ENCODE results near the gene SERPINE2. TPM values are rescaled to one million over a fixed set of nuclear protein-coding genes. Genes with fewer than 3 reads are reported as not detected.
"Not testable (repeated sequence)": the region's sequence is repeated elsewhere in the genome, so short reads cannot be mapped to it uniquely, and the experiment has no call there.

The SERPINE2 gene
- total RNA-seq, 1 donor from 2014 or later: 63.7 TPM

DNA sequence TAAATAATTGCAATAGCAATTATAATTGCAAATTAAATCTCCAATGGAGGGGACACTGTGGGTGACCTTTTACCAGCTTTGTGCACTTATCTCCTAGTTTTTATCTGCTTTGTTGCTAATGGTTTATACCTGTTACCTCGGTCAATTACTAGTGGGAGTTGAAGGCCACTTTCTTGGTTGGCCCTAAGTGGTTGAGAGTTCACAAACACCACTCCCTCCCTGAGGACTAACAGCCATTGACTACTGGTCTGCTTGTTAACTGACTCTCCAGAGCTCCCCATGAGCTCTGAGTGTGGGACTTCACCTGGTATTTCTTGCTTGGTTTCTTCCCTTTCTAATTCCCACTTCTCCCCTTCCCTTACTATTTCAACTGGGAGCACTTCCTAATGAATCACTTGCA is 27.2 kb downstream of the SERPINE2 start:
- no peak for ATAC-seq

DNA sequence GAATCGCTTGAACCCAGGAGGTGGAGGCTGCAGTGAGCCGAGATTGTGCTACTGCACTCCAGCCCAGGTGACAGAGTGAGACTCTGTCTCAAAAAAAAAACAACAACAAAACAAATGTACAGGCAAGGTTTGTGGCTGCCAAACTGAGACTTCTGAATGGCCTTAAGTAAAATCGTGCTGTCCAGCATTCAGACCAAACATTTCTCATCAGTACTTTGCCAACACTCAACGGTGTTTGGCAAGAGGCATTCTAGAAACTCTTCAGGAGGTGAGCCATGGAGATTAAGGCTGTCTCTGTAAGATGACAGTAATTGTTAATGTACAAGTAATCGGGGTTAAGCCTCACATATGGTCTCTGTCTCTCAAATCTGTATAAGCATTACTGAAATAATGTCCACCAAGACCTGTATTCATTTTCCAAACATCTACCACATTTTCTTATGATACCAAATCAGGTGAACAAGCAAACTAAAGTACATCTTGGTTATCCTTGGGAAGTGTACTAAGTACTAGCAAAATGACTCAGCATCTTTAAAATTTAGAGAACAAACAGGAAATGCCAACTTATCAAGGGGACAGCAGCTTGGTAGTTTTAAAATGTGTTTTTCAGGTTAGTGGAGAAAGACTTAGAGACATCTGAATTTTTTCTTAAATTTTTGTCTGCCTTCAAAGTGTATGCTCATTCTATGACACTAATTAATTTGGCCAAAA is 29.3 kb downstream of the SERPINE2 start:
- no peak for ATAC-seq

DNA sequence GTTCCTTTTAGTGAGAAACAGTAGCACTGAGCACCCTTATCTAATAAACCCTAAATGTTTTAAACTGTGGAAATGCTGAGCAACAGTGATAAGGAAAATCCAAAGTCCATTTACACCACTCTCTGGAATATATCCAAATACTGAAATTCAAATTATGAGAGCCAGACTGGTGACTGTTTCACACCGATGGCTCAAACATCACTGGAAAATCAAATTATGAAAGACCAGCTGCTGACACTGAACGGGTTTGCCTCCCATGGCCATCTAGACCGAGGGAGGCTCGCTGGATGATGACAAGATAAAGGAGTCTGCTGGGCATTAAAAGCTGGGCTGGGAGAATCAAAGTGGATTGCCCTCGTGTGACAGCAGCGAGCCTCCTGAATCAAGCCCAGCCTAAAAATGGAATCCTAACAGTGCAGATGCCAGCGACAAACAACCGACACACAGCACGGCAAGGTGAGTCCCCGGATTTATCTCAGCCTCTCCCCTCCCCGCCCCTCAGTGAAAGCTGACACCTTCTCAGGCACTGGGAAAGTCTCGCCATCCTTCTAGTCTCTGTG is 30.3 kb downstream of the SERPINE2 start:
- no peak for ATAC-seq

DNA sequence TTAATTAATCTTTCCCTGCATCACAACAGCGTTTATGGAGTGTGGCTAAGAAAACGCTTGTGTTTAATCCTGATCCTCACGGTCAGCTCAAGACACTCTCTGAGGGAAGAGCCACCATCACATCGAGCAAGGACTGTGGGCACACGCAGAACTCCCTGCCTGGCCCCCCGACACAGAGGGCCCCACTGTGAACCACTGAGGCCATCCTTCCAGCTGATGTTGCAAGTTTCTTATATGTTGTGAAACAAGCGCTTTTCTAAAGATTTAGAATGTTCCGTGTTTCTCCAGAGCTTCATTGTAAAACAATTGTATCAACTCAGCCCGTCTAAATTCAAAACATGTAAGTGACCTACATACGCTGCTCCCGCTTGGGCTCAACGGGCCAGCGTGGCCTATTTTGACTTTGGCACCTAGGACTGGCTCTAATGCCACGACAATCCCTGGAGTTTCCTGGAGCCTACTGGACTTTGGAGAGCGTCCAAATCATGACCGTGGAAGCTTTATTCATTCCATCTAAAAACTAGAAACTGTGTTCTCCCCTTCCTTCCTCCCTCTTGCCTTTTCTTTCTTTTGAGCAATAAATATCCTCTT is 34.9 kb downstream of the SERPINE2 start:
- ATAC-seq: no peak

DNA sequence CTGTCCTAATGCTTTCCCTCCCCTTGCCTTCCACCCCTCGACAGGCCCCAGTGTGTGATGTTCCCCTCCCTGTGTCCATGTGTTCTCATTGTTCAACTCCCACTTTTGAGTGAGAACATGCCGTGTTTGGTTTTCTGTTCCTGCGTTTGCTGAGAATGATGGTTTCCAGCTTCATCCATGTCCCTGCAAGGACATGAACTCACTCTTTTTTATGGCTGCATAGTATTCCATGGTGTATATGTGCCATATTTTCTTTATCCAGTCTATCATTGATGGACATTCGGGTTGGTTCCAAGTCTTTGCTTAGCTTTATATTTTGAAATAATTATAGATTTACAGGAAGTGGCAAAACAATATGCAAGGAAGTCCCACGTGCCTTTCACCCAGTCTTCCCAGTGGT is 38.4 kb downstream of the SERPINE2 start:
- ATAC-seq: not testable (repeated sequence)

DNA sequence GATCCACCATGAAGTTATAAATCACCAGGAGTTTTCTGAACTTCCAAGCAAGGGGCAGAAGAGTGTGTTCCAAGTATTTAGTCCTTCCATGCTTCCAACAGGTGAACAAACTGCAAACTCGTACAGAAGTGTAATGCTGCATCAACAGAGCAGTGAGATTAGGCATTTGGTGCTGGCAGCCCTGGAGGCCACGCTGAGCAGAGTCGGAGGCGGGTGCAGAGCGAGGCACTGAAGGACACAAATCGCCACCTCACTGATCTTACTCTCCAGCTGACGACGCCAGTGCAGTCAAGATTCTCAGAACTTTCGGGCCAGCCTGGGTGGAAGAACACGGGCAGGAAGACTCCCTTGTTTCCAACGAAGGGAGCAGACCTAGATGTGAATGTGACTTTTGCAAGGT is 39.2 kb downstream of the SERPINE2 start:
- ATAC-seq: no peak

DNA sequence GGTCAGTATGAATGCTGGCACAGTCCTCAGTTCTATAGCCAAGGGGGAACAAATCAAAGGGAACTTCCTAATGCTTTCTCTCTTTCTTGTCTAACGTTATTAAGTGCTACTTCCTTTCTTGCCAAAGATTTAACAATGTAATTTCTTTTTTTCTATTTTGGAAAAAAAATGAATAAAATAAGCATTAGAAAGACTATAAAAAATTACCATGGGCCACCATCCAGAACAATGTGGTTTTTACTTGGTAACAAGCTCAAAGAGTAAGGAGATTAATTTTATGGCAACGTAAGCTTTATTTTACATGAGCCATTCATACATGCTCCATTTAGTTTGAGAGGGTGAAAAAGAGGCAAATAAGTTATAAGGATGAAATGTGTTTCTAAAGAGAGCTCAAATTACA is 40.1 kb downstream of the SERPINE2 start:
- ATAC-seq: no peak

DNA sequence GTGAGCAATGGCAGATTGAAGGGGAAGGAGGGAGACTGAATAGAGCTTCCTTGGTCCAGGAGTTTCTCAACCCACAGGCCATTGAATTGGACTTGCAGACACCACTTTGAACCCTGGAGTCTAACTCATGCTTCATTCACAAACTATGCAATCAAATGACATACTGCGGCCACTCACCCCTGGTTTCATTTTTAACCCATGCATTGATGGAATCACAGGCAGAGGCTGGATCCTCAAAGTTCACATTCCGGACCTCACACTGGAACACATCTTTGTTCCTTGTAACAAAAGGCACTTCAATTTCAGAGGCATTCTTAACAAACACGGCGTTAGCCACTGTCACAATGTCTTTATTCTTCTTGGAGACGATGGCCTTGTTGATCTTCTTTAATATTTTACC is 41.1 kb downstream of the SERPINE2 start:
- ATAC-seq: no peak

DNA sequence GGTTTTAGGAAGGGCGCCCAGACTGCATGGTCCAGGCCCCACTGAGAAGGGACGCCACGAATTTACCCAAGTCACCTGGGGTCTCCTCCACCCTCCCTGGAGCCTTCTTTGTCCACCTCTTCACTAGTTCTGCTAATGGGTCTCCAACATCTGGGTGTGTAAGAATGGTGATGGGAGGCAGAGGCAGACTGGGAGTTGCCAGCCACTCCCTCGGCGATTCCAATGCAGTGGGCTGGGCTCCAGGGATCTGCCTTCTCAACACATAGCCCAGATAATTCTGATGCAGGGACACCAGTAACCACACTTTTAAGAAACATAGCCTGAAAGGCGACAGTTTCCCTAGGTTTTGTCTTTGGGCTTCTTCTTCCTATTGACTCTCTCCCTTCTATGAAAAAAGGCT is 42.7 kb downstream of the SERPINE2 start:
- ATAC-seq: no peak

DNA sequence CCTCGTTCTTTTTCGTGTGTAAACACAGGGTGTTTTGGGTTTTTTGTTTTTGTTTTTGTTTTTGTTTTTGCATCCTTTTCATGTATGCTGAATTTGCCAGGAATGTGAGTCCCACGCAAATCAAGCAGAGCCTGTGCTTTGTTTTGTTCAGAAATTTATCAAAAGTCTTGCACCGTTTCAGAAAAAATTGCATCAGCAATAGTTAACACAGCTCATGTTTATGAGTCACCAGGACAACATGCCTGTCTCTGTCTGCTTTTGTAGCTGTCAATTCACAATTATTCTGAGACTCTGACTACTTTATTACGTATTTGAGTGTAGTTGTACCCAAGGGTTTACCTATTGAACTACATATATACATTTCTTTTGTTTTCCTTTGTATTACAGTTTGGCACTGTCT is 43.5 kb downstream of the SERPINE2 start:
- ATAC-seq: peak; percentile 57

DNA sequence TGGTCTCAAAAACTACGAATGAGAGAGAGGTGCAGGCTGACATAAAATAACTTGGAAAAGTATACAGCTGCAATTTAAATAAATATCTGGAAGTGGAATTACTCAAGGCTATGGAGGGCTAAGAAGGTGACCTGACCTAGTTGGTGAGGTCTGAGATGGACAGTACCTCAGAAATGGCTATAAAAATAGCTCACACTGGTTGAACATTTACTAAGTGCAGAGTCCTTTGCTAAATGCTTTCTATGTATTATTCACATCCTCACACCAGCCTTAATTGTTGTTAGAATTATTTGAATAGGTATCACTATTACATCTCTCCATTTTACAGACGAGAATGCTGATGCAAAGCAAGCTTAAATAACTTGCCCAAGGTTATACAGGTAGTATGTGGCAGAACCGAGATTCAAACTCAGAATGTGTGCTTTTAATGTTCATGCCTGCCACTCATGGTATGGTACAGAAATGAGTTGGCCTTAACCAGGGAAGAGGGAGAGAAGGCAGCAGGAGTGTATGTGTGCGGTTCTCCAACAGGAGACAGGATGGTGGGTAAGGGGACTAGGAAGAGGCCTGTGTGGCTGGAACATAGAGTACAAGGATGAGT is 44.4 kb downstream of the SERPINE2 start:
- ATAC-seq: no peak

DNA sequence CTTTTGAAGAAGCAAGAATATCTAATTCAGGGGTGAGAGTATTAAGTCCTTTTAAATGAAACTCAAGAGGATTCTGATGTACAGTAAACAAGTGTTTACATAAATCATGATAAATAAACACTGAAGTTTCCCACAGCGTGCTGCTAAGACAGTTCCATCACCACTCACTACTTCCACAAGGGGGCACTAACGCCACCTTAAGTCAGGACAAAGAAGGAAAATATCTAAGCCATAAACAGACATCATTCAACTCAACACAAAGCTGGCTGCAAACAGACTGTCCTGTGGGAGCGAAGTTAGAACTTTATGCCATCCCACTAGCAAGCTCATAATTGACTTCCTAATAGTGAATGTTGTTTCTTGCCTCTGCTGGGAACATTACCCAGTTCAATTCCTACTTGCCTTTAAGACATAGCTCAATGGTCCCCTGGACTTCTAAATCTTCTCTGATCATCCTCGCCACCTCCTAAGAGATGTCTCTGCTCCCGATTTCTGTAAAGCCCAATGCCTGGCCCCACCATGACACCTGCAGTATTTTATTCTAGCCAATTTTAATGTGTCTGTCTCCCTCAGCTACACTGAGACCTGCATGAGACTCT is 45.4 kb downstream of the SERPINE2 start:
- peak; percentile 75 for ATAC-seq

DNA sequence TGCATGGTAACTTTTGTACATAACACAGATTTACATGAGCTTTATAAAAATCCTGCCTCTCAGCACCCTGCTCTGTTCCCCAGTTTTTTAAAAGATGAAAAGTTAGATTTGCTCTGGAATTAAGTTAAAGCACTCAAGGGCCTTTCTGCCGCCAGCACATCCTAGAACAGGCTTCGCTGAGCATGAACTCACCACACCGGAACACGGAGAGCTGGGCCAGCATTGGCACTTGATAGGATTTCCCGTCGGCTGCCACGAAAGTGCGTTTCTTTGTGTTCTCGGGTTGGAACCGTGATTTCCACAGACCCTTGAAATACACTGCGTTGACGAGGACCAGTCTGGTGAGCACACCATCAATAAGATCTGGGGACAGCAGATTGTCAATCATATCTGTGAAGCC is 47.5 kb downstream of the SERPINE2 start:
- ATAC-seq: no peak

DNA sequence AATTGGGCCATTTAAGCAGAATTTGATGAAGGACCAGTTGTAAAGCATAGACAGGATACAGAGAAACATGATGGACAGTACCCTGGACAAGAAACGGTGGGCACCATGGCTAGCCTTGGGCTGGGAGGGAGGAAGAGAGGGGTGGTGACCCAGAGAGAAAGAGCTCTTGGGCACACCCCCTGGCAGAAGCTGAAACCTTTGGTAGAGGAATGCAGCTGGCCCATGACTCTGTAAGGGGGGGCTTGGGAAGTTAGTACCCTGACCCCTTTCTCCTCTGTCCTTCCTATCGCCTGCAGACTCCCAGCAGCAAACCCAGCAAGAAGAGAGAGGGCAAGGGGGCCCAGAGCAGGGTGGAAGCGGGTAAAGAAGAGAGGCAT is 49.2 kb downstream of the SERPINE2 start:
- ATAC-seq: no peak

DNA sequence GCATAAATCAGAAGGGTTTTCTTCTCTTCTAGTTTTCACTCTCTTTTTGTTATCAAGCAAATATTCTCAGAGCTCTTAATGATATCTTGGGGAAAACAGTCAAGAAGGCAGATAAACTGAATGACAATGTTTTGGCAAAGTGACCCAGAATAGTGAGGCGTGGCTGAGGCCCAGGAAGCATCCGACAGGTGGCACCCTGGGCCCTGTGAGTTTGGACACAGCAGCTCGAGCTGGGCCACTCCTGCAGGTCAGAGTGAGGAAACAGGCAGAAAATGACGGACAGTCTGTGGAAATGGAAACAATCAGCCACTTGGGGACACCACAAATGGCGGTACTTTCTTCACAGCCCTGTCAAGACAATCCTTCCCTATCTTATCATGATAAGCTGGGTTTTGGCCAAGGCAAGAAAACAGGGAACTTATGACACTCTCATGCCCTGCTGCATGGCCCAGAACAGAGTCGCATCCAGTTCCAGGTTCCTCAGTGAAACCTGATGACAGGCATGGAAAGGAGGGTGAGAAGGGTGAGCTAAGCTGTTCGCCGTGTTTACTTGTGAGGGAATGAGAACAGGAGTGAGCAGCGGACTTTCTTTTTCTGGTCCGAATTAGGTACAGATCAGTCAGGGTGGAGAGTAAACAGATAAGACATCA is 49.8 kb downstream of the SERPINE2 start:
- no peak for ATAC-seq

DNA sequence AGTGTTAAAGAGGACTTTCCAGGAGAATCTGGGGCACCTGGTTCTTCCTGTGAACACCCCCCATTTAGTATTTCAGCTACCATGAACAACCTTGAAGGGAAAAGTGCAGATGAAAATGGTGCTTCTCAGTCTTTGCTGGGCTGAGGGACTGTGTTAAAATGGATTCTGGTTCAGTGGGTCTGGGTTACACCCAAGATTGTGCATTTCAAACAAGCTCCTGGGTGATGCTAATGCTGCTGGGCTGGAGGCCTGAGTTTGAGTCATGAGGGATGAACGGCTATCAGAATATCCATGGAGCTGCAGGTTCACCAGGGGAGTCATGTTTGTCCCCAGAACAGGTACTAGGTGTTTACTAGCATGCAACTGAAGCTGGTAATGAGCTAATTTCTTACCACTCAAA is 57.8 kb downstream of the SERPINE2 start:
- ATAC-seq: no peak

DNA sequence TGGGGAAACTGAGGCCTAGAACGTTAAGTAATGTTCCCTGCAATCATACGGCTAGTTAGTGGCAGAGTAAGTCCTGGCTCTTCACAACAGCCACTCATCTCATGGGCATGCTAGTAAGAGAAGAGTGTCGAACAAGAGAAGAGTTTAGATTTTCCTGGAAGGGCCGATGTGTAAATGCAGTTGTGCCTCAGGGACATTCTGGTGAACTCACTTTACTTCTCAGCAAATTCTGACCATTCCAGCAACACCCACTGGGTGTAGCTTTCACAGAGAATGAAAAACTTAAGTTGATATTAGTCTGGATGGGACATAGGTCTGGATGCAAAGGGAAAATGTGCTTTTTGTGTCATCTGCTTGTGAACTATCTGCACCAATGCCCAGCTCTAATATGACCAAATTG is 58.3 kb downstream of the SERPINE2 start:
- ATAC-seq: no peak

DNA sequence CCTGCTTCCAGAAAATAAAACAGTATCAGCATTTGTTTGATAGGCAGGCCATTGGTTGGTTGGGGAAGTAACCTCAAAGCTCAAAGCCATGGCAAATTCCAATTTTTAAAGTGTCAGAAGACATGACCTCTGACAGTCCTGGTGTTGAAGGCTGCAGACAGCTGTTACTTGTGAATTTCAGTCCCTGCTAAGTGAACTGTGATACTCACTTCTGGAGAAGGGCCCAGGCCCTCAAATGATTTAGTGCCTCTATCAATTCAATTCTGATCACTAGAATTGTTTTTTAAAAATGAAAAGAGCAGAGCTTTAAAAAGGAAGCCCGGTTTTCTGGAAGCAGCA is 58.7 kb downstream of the SERPINE2 start:
- no peak for ATAC-seq

DNA sequence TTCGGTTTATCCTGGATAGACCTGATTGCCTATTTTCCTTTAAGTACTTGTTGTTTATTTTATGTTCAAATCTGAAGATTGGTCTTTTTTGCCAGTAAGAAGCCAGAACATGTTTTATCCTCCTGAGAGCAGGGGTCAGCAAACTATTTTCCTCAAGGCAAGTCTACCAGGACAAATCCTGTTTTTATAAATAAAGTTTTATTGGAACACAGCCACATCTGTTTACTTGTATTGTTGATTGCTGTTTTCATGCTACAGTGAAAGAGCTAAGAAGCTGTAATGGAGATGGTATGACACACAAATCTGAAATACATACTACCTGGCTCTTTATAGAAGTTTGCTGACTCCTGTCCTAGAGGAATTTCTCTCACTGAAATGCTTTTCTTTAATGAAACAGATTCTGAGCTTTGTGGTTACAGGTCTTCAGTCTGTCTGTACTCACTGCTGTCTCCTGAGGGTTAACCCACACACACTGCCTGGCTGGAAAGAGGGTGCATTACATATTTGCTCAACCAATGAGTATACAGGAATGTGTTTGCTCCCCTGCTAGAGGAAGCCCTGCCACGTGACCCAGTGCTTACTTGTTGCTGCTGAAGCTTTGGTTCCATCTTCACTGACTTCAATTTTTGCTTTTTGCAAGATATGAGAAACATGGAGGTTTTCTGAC is 59.2 kb downstream of the SERPINE2 start:
- ATAC-seq: no peak

DNA sequence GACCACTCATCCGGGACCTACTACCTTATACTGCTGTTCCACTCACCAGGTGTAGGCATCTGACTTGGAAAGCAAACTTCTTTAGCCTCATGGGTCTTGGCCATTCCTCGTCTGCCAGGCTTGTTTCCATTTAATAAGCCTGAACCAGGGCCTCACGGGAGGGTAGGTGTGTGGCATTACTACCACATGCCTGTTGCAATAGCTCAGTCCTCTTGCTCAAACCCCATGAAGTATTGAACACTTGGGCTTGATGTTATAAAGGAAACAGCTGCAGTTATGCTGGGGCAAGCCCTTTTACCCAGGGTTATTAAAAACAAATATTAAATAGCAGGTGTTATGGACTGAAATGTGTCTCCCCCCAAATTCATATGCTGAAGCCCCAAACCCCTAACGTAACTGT is 60.6 kb downstream of the SERPINE2 start:
- no peak for ATAC-seq

DNA sequence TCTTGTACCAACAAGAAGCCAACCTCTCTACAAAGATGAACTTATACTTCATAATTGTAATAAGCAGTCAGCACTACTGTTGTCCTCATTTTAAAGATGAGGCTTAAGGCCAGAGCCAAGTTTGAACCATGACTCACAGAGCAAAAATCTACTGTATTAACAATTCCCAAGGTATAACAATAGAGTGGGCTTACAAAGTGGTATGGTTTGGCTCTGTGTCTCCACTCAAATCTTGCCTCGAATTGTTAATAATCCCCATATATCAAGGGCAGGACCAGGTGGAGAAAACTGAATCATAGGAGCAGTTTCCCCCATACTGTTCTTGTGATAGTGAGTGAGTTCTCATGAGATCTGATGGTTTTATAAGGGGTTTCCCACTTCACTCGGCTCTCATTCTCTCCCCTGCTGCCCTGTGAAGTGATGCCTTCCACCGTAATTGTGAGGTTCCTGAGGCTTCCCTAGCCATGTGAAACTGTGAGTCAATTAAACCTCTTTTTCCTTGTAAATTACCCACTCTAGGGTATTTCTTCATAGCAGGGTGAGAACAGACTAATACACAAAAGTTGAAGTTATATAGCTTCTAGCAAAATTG is 62.4 kb downstream of the SERPINE2 start:
- peak; percentile 85 for ATAC-seq

DNA sequence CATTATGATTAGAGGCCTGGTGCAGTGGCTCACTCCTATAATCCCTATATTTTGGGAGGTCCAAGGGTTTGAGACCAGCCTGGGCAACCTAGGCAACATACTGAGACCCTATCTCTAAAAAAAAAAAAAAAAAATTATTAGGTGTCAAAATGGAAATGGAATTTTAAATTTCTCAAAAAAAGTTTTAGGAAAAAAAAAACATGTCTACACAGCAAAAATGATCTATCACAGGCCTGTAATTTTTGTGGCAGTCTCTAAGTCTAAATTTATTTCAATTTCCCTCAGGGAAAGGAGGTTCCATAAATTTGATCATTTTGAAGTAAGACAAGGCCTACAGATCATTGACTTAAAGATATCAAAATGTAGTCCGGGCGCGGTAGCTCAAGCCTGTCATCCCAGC is 65.5 kb downstream of the SERPINE2 start:
- no peak for ATAC-seq

Measured in esophagus mucosa (tissue), 1 donor.